HG02981 (cell line): ENCODE measurements around the gene TSPAN12.

ENCODE experiments used
- ATAC-seq: cut with Tn5 transposase; IDR thresholded peaks from one replicate; pipeline ENCODE4 v1.9.1; 2021; ENCODE audit warnings: mild to moderate bottlenecking, moderate library complexity; ENCODE audit not compliant: unreplicated experiment

Gene TSPAN12

DNA sequence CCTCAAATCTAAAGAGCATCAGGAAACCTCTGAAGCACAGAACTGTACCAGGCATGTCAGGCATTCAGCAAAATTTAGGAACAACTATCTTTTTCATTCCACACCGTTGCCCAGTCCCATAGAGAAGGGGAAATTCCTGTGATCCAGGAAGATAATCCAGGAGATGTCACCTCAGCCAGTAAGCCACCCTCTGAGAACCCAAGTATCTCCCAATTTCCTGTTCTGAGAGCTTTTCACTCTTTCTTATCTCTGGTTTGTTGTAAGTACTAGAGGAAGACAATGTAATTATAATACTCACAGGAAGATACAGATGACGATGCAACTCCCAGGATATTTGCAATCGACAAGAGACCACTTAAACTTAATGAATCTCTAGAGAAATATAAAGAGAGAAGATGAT lies 97.1 kb downstream of the TSPAN12 start:
- ATAC-seq = no peak

GRCh38 chr7:120760050-120760449 lies 97.9 kb downstream of the TSPAN12 start:
- ATAC-seq = peak; percentile 66

GRCh38 chr7:120743128-120743527 lies 114.8 kb downstream of the TSPAN12 start:
- no peak for ATAC-seq

DNA sequence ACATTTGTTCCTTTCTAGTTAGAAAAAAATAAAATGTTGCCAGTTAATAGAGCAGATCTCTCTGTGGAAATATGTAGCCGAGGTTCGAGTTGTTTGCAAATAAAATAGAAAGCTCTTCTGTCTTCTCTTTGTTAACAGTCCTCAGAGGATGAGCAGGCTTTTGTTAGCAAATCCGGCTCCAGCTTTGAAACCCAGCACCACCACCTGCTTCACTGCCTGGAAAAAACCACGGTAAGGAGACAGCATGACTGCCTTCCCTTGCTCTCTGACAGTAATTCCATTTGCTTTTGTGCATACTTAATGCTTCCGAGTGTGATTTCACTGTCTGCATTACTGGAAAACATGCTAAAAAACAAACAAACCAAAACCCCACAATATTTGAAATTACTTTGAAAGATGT lies 115.6 kb downstream of the TSPAN12 start:
- ATAC-seq = no peak

DNA sequence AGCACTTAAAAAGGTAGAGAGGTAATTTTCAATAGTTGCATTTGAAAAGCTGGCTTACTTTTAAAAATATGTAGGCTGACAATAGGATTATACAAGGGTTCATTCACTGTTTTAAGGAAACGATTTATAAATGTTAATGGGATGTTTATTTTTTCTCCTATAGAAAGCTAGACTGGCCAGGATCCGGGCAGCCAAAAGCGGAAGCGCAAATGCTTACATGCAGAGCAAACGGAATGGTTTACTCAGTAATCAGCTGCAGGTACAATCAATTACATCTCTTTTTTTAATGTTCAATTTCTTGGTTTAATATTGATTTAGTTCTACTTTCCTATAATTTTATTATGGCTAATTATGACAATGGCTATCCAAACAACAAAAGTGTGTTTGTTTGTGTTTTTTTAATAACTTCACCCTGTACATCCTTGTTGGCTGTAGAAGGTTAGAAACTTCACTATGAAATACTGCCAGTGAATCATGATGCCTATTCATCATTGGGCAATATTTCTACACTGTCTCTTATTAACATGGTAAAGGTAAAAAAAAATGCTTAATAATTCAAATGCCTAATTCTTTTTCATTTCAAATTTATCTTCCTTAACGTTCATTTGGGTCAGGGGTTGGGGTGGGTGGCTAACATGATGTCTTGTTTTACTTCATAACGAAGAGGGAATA lies 116.4 kb downstream of the TSPAN12 start:
- no peak for ATAC-seq

DNA sequence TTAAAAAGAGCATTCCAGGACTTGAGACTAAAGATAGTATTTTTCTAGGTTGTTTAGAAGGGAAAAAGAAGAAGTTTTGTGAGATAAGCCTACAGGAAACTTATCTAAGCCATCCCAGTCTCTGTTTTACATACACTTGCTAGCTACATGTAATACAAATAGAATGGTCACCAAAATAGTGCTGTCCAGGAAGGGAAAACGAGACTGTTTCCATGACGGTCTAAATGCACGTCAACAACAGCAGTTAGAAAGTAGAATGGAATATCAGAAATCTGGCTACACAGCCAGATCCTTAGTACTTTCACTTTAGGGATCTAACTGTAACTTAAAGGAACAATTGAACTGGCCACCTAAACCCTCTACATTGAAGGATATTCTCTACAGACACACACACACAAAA lies 117.6 kb downstream of the TSPAN12 start:
- no peak for ATAC-seq

DNA sequence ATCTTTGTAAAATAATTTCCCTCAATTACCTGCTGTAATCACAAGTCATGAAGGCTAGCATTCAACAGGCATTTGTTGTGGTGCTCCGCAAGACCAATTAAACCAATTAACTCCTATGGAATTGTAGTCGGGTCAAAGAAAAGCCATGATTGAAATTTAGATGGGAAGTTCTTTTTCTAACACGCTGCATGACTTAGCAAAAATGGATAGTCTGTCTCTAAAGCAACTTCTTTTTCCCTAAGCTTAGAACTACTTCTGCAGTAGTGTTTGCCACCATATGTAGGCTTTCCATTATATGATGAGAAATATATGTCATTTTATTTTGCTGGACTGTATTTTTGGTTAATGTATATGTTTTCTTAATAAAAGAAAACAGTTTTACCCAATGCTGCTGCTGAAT lies 119.1 kb downstream of the TSPAN12 start:
- ATAC-seq = no peak
